Measurements from ENCODE around the gene NME9. TPM values are rescaled to one million over a fixed set of nuclear protein-coding genes. Genes with fewer than 3 reads are reported as not detected.

The NME9 gene
- total RNA-seq, 1 experiment from 2014 or later, result 0.40 TPM

GRCh38 chr3:138253609-138254008 lies 76.0 kb downstream of the NME9 start:
- H2AFZ ChIP-seq (ENCODE audit: low read length), result no peak overlapping the region
- BruUV-seq (replicated peaks), result no TSS peak
- CTCF ChIA-PET, result interaction anchor here (0.6 kb wide), 1 partner anchor 57 kb away, joined by 3 read pairs; no protein-coding TSS in a partner anchor
- POLR2A ChIA-PET (ENCODE audit: unreplicated experiment), result no interaction called here
- H3K79me2 ChIP-seq (ENCODE audit: low read length), result no peaks in the 10 kb centered on the region
- H3K4me3 ChIP-seq (ENCODE audit: low read length), result no peak overlapping the region
- no peaks in the 10 kb centered on the region for H3K9me2 ChIP-seq (replicated peaks; ENCODE audit: low read length)
- H3K9ac ChIP-seq (ENCODE audit: low read length), result no peak overlapping the region
- H3K27me3 ChIP-seq (ENCODE audit: low read length), result no peaks in the 10 kb centered on the region
- no peaks in the 10 kb centered on the region for H3F3A ChIP-seq (ENCODE audit: low read length, unreplicated experiment)
- H4K20me1 ChIP-seq (ENCODE audit: low read length), result no peaks in the 10 kb centered on the region
- no peak for TF ChIP-seq CTCF (conservative IDR thresholded peaks at IDR 0.05; ENCODE audit: low read depth, low read length)
- no peak for TF ChIP-seq EZH2 (IDR thresholded peaks at IDR 0.05; ENCODE audit: low read length, unreplicated experiment)
- TF ChIP-seq EZH2phosphoT487 (IDR thresholded peaks at IDR 0.05; ENCODE audit: borderline replicate concordance, low read length), result no peak
- no peak for DNase-seq
- intact Hi-C loops (cut with micrococcal nuclease), result no loop called here
- H3K9me3 ChIP-seq (ENCODE audit: low read length), result no peaks in the 10 kb centered on the region
- ATAC-seq, result no peak
- H3K27ac ChIP-seq (ENCODE audit: low read length), result no peak overlapping the region
- H3K4me1 ChIP-seq (ENCODE audit: insufficient read depth, low read length), result no peaks in the 10 kb centered on the region
- H3K36me3 ChIP-seq (ENCODE audit: low read depth, low read length), result no peaks in the 10 kb centered on the region
- no peak overlapping the region for H3K4me2 ChIP-seq (ENCODE audit: low read length)

Other genes starting within 250 kb of the NME9 start
- 3.8 and 4.9 TPM in 2 replicates for gene DZIP1L, start 214.2 kb downstream of the NME9 start, total RNA-seq (2014; rRNA removed)
- not detected in 2 replicates for gene A4GNT, start 197.5 kb downstream of the NME9 start, total RNA-seq (2014; rRNA removed)
- gene DBR1, start 154.9 kb downstream of the NME9 start, total RNA-seq (2014; rRNA removed), result 10.0 and 14.0 TPM in 2 replicates
- gene ARMC8, start 142.6 kb downstream of the NME9 start, total RNA-seq (2014; rRNA removed), result 15.0 and 21.1 TPM in 2 replicates
- 2.8 and 5.3 TPM in 2 replicates for gene MRAS, start 18.7 kb upstream of the NME9 start, total RNA-seq (2014; rRNA removed)
- 1.6 TPM in 2 replicates for gene ESYT3, start 104.8 kb upstream of the NME9 start, total RNA-seq (2014; rRNA removed)

Measured in PC-3 (cell line).